Activated CD8-positive, alpha-beta memory T cell treated with anti-CD3 and anti-CD28 coated beads, Interleukin-2, amount 50 U/mL, for 24 hours (primary cell): ENCODE results near the gene RPAP3.

Source experiments
- DNase-seq: peaks from one replicate; pipeline ENCODE4 v3.0.0-alpha.2; 2020; ENCODE audit errors: extremely low read depth

Gene RPAP3

GRCh38 chr12:47705566-47706425 is at the start of gene RPAP3:
TSS of gene RPAP3 (minus strand) at chr12:47706030. CDS start at chr12:47702840, 3,190 bp downstream.
- peak; percentile 88 for DNase-seq

DNA sequence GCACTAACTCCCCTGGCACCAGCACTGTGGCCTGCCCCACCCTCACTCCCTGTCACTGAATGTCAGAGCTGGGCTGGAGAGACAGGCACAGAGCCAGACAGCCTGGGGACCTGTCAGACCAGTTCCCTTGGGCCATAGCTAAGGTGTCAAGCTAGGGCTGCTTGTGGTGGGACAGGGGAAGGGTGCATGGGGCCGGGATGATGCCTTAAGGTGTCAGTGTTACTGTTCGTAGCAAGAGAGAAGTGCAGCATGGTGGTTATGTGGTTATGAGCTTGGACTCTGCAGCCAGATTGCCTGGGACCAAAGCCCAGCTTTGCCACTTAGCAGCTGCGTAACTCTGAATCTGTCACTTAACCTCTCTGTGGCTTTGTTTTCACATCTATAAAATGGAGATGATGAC is 49.1 kb upstream of the RPAP3 start:
- DNase-seq = no peak

DNA sequence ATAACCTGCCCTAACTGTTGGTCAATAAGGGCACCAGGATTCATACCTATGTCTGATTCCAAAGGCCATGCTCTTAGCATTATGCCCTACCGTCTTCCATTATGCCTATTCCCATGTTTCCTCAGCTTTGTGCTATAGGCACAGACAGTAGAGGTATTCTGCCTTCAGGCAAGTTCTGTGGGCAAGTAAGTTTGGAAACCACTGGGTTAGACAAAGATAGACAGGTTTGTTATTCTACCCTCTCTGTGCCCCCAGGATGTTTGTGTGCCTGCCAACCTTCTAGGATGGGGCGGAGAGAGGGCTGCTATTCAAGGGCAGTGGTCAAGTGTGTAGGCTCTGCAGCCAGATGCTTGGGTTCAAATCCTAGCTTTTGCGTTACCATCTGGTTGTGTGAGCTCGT is 48.3 kb upstream of the RPAP3 start:
- no peak for DNase-seq

DNA sequence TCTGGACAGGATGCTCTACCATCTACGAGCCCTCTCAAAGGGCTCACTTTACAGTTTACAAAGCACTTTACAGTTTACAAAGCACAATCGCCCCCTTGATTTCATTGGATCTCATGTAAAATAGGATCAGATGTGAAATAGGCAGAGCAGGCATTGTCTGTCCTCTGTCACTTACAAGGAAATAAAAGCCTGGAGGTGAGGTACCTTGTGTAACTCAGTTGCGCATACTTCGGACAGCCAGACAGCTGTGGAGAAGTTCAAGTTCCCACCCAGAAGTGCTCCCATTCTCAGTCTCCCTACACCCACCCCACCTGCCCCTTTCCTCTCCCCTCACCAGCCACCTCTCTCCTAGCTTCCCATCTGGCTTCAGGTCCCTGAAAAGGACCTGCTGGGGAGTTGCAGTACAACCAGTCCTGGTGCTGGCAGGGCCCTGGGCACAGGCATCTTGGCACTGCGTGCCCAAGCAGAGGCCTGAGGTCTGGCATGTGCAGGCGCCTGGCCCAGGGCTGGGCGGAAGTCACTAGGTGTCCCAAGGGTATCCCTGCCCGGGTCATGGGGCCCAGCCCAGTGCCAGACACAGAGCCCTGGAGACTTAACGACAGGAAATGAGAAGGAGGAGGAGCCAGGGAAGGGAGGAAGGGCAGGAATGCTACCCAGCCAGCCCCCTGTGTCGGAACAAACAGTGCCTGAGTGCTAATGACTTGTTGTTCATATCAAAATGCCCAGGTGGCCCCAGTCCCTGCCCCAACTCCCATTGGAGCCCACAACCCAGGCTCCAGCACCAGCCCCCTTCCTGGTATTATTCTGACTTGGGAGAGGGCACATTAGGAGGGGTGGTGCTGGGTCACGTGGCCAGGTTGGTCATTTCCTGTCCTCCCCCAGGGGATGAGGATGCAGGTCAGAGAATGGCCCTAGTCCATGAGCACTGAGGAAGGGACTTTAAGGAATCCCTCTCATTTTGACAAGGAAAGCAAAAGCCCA is 47.5 kb upstream of the RPAP3 start:
- DNase-seq = no peak

DNA sequence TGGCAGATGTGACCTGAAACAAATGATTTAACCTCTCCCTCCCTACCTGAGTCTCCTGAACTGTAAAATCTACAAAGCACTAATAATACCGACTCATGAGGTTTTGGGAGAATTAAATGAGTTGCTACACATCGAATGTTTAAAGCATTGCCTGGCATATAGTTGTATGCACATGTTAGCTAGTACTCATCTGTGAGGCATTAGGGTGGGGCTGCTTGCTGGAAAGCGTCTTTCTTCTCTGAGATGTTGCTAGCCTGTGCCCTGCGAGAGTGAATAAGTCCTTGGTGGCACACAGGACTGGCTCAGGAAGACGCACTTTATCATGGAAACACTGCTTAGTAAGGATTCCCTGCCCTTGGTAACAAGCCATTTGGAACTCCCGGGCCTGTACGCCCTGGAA is 46.7 kb upstream of the RPAP3 start:
- DNase-seq = no peak

DNA sequence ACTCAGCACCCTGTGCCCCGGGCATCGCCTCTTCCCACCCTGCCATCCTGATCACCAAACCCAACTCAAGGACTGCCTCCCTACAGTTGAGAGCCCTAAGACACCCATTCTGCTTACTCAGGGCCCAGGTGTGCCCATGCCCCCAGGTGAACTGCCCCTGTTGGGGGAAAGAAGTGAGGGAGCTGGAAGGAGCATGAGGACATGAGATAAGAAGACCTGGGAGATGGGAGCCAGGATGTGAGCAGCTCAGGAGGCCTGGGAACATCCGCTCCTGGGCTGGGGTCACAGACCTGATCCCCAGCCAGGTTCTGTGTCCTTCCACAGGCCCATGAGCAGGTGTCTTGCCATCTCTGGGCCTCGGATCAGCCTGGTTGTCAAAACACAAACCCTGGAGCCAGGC is 46.3 kb upstream of the RPAP3 start:
- no peak for DNase-seq

- no peak for DNase-seq
Measured at GRCh38 chr12:47751561-47751960, 45.7 kb upstream of the RPAP3 start.

DNA sequence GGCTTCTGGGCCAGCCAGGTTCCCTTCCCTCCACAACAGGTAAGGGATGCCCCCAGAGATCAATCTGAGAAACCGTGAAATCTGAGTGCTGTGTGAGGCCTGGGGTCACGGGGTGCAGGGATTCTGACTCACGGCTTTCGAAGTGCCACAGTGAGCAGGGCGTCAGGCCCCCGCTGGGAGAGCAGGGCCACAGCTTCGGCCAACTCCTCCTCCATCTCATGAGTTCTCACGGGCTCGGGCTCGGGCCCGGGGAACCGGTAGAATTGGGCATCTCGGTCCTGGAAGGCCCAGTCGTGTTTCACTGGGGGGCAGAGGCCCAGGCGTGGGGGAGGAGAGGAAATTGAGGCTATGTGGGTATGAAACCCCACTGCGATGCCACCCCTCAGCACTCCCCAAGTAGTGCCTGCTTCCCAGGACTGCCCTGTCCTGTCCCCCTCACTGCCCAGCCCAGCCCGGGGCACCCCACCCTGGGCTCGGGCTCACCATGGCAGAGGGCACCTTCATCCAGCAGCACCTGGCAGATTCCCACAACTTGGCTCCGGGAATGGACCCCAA is 45.2 kb upstream of the RPAP3 start:
- no peak for DNase-seq

GRCh38 chr12:47750229-47750798 is 44.5 kb upstream of the RPAP3 start:
- no peak for DNase-seq

GRCh38 chr12:47748899-47749298 is 43.1 kb upstream of the RPAP3 start:
- DNase-seq = no peak

DNA sequence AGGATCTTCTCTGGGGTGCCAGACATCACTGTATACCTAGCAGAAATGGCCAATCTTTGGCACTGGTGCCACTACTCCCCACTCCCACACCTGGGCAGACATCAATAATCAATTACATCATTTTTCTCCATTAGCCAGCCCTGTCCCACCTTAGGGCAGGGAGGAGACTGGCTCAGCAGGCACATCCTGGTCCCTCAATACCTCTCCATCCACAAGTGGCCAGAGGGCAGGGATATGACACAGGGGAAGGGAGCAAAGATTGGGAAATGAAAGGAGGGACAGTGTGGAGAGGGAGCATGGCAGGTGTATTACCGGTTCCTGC is 42.6 kb upstream of the RPAP3 start:
- DNase-seq = no peak

DNA sequence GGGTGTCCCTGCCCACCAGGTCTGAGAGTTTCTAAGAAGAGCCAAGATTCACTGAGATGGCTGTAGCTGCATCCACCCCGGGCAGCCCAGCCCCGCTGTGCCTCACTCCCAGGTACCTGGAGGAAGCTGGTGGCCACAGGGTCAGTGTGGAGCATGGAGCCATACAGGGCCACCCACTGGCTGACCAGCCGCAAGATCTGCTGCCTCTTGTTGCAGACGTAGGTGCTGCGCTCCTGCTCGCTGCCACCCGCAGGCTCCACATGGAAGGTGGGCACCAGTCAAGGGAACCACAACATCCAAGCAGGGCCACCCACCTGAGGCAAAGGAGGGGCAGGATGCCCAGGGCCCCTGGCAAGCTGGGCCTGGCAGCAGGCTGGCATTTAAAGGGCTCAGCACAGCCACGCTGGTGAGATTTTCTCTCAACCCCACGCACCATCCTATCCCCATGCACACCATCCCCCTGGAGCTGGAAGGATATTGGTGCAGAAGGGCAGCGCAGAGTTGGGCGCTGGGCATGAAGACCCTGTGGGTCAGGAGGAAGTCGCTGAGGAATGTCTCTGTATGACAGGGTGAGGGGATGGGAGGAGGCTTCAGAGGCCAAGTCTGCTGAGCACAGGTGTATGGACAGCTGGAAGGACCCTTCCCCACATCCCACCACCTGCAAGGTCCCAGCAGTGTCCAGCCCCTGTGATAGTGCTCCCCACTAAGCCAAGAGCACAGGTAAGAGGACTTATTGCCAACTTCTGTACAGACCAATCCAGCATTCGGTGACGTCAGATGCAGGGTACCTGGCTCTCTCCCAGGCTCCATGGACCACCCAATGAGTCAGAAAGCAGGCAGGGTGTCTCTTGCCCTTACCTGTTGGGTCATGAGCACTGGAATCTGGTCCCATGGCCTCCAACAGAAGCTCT is 42.0 kb upstream of the RPAP3 start:
- DNase-seq = no peak

GRCh38 chr12:47747126-47747525 is 41.3 kb upstream of the RPAP3 start:
- DNase-seq = no peak

- DNase-seq = no peak
Measured at GRCh38 chr12:47746523-47746922, 40.7 kb upstream of the RPAP3 start.

- DNase-seq = no peak
Measured at GRCh38 chr12:47746073-47746472, 40.2 kb upstream of the RPAP3 start.

DNA sequence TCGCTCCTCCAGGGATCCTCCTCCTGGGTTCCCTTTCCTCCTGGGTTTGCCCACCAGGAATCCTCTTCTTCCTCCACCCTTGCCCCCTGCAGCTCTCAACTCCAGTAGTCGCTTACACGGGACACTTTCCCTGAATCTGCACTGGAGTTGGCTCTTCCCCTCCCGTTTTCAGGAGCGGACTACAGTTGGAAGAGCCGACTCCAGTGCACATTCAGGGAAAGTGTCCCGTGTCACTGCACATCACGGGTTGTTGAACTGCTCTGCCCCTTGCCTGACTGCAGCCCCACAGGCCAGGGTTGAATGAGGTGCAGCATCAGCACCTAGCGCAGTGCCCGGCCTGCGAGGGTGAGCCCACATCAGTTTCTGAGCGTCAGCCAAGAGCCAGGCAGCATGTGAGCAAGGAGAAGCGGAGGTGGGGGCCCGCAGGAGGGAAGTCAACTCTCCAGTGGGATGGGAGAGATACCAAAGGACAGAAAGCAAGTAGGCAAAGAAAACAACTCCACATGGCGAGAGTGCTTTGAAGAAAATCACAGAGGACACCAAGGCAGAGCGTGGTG is 39.7 kb upstream of the RPAP3 start:
- DNase-seq = no peak

GRCh38 chr12:47744778-47745436 is 39.1 kb upstream of the RPAP3 start:
- no peak for DNase-seq

GRCh38 chr12:47744005-47744651 is 38.3 kb upstream of the RPAP3 start:
- DNase-seq = no peak

DNA sequence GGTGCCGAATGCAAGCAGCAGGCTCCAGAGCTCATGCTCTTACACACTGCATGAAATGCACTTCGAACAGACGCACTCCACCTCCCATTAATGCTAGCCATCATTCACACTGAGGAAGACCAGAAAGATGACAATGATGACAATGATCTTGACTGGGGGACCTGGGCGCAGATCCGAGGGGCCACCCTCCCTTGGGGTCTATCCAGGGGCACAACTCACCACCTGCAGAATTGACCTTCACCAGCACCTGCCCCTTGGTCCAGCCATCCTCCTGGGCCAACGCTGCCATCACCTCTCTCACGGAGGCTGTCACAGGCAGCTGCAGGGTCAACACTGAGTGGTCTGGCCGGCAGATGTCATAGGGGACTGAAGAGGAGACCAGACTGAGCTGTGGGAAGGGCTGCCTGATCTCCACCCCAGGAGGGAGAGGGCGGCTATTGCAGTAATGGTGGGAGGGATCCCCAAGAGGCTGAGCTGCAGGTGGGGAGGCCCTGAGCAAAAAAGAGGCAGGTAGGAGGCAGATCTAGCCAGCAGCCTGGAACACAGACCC is 37.6 kb upstream of the RPAP3 start:
- DNase-seq = no peak
